B cell (primary cell): ENCODE results near the gene PCDHA13. TPM values are rescaled to one million over a fixed set of nuclear protein-coding genes. Genes with fewer than 3 reads are reported as not detected.

ENCODE experiments used
- ATAC-seq: fragments of 200-7000 bp; cut with Tn5 transposase; one replicate; pipeline ENCODE4 v1.10.0; 2021; ENCODE audit warnings: low read depth, mild to moderate bottlenecking, moderate number of reproducible peaks, moderate library complexity
- CTCF ChIA-PET: fragments of 350-600 bp; sonication (Branson Sonifier 250); formaldehyde crosslinking; loops from one replicate; lab custom pipeline; 2021; ENCODE audit warnings: antibody characterized with exemption, inconsistent platforms; lab: Charles Lee
- POLR2A ChIA-PET: fragments of 350-600 bp; sonication (Branson Sonifier 250); formaldehyde crosslinking; loops from one replicate; lab custom pipeline; 2021; ENCODE audit warnings: antibody characterized with exemption; lab: Charles Lee
- DNase-seq: peaks from one replicate; pipeline ENCODE4 v3.0.0; 2013
- H2AFZ ChIP-seq: 2 replicates; pipeline ENCODE4 v1.6.1; 2012; ENCODE audit warnings: mild to moderate bottlenecking, low read depth, low read length; ENCODE audit not compliant: insufficient read depth, poor library complexity, severe bottlenecking
- H3K27ac ChIP-seq, 2 donors: 1 replicate in 1 of 2; 2 replicates in 1 of 2; pipeline ENCODE4 v1.5.1; 2012 to 2013; ENCODE audit warnings: low read length in 2 of 2, mild to moderate bottlenecking in 2 of 2, moderate library complexity in 1 of 2
- H3K27me3 ChIP-seq, 4 experiments: fragments of 200-600 bp in 1 of 4; sonication (generic) in 1 of 4; replicated peaks in 1 of 4; 1 replicate in 2 of 4; 2 replicates in 2 of 4; pipeline versions ENCODE4 v1.6.1 to v1.7.0; 2013 to 2016; ENCODE audit warnings: low read length in 3 of 4, mild to moderate bottlenecking in 2 of 4, mixed read lengths in 1 of 4, moderate library complexity in 1 of 4; ENCODE audit not compliant: insufficient read depth in 4 of 4, control insufficient read depth in 3 of 4; ENCODE audit errors: control extremely low read depth in 1 of 4
- H3K36me3 ChIP-seq, 2 experiments: replicated peaks in 1 of 2; 1 replicate in 1 of 2; 2 replicates in 1 of 2; pipeline versions ENCODE4 v1.6.1 to v1.7.1; 2013; ENCODE audit warnings: low read length in 1 of 2; ENCODE audit not compliant: insufficient read depth in 2 of 2, control insufficient read depth in 1 of 2; ENCODE audit errors: control extremely low read depth in 1 of 2, extremely low read depth in 1 of 2
- H3K4me1 ChIP-seq, 2 donors: fragments of 200-600 bp in 1 of 2; sonication (generic) in 1 of 2; 1 replicate in 1 of 2; 2 replicates in 1 of 2; pipeline versions ENCODE4 v1.5.1 to v1.6.1; 2013 to 2017; ENCODE audit warnings: low read length in 2 of 2; ENCODE audit not compliant: control insufficient read depth in 2 of 2, insufficient read depth in 2 of 2
- H3K4me2 ChIP-seq: replicated peaks from 2 replicates; pipeline ENCODE3; 2012; ENCODE audit warnings: mild to moderate bottlenecking, low read depth, low read length; ENCODE audit not compliant: poor library complexity, severe bottlenecking
- H3K4me3 ChIP-seq, 5 experiments: fragments of 200-600 bp in 1 of 5; sonication (generic) in 1 of 5; 1 replicate in 3 of 5; 2 replicates in 2 of 5; pipeline versions ENCODE4 v1.5.1 to v1.7.0; 2011 to 2016; ENCODE audit warnings: low read length in 4 of 5, mild to moderate bottlenecking in 4 of 5, low read depth in 2 of 5, control low read depth in 1 of 5, moderate library complexity in 1 of 5; ENCODE audit not compliant: insufficient read depth in 1 of 5; ENCODE audit errors: control extremely low read depth in 1 of 5, extremely low read depth in 1 of 5
- H3K79me2 ChIP-seq: fragments of 200-600 bp; sonication (generic); one replicate; pipeline ENCODE4 v1.6.0; 2016; ENCODE audit warnings: low read length; ENCODE audit not compliant: control insufficient read depth, insufficient read depth
- H3K9ac ChIP-seq: fragments of 200-600 bp; sonication (generic); 2 replicates; pipeline ENCODE4 v1.6.1; 2017; ENCODE audit warnings: mild to moderate bottlenecking, low read length, moderate library complexity
- H3K9me3 ChIP-seq, 3 donors: one replicate each; pipeline versions ENCODE4 v1.6.1 to v1.7.1; 2013; ENCODE audit warnings: low read length in 2 of 3; ENCODE audit not compliant: control insufficient read depth in 2 of 3, insufficient read depth in 1 of 3; ENCODE audit errors: control extremely low read depth in 1 of 3
- H4K20me1 ChIP-seq: 2 replicates; pipeline ENCODE4 v1.6.0; 2012; ENCODE audit warnings: mild to moderate bottlenecking, low read length; ENCODE audit not compliant: insufficient read depth, control insufficient read depth, poor library complexity, severe bottlenecking
- H3K27ac Mint-ChIP-seq: one replicate; pipeline ENCODE4 v1.8.0; 2021; ENCODE audit warnings: mixed read lengths
- H3K27me3 Mint-ChIP-seq: one replicate; pipeline ENCODE4 v1.8.0; 2021; ENCODE audit warnings: mixed read lengths
- H3K4me1 Mint-ChIP-seq: one replicate; pipeline ENCODE4 v1.8.0; 2021; ENCODE audit warnings: mixed read lengths
- H3K4me3 Mint-ChIP-seq: one replicate; pipeline ENCODE4 v1.8.0; 2021; ENCODE audit warnings: mixed read lengths
- H3K9me3 Mint-ChIP-seq: one replicate; pipeline ENCODE4 v1.8.0; 2022; ENCODE audit warnings: mixed read lengths; ENCODE audit not compliant: insufficient read depth
- EZH2 ChIP-seq: IDR thresholded peaks from 2 replicates; pipeline ENCODE4 v1.6.1; 2012; ENCODE audit warnings: borderline replicate concordance, low read depth, mild to moderate bottlenecking, moderate library complexity, low read length; ENCODE audit not compliant: insufficient read depth, poor library complexity, severe bottlenecking
- WGBS: methylation state at CpG from one replicate; pipeline ENCODE4 v1.1.5; 2013; ENCODE audit warnings: missing lambda C conversion rate; ENCODE audit not compliant: insufficient coverage; 5-methylcytosine and 5-hydroxymethylcytosine counted together
- intact Hi-C: fragments of 100-400 bp; cut with micrococcal nuclease; formaldehyde crosslinking; loops from one replicate; pipeline ENCODE4 v1.10.0; 2022
- polyA plus RNA-seq: library from polyadenylated mRNA; depleted of rRNA; stranded (reverse); fragments of >200 nt; gene quantifications from 2 replicates; pipeline ENCODE4 v1.2.3, GENCODE V29; 2012
- total RNA-seq, 2 donors: library from RNA; stranded (reverse); fragments of 120-200 nt in 1 of 2; gene quantifications; 1 replicate in 1 of 2; 2 replicates in 1 of 2; pipeline versions ENCODE4 v1.2.3 to v1.2.4, GENCODE V29; 2013 to 2022
- TF ChIP-seq, protein P1 (sequence below): fragments of 200-600 bp; IDR thresholded peaks from one replicate; pipeline ENCODE4 v1.8.0; 2022; ENCODE audit warnings: antibody characterized with exemption, mild to moderate bottlenecking

Gene PCDHA13
- total and polyA plus RNA-seq, 2 donors (not counting 1 experiment from before 2014, with no cell fraction given), result not detected

DNA sequence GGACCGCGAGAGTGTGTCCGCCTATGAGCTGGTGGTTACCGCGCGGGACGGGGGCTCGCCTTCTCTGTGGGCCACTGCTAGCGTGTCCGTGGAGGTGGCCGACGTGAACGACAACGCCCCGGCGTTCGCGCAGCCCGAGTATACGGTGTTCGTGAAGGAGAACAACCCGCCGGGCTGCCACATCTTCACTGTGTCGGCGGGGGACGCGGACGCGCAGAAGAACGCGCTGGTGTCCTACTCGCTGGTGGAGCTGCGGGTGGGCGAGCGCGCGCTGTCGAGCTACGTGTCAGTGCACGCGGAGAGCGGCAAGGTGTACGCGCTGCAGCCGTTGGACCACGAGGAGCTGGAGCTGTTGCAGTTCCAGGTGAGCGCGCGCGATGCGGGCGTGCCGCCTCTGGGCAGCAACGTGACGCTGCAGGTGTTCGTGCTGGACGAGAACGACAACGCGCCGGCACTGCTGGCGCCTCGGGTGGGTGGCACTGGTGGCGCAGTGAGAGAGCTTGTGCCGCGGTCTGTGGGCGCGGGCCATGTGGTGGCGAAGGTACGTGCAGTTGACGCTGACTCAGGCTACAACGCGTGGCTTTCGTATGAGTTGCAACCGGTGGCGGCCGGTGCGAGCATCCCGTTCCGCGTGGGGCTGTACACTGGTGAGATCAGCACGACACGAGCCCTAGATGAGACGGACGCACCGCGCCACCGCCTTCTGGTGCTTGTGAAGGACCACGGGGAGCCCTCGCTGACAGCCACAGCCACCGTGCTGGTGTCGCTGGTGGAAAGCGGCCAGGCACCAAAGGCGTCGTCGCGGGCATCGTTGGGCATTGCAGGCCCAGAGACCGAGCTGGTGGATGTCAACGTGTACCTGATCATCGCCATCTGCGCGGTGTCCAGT is 46.1 kb upstream of the PCDHA13 start:
- DNase-seq, result no peak
- H3K27me3 Mint-ChIP-seq, result peaks cover 26% of the 10 kb centered on the region

More for the DNA sequence above, 46.1 kb upstream of the PCDHA13 start:
- no peaks in the 10 kb centered on the region for H3K79me2 ChIP-seq
- H3K4me2 ChIP-seq, result no peak overlapping the region
- no peaks in the 10 kb centered on the region for H3K36me3 ChIP-seq
- no peaks in the 10 kb centered on the region for H3K4me1 ChIP-seq
- H3K4me1 Mint-ChIP-seq, result no peaks in the 10 kb centered on the region
- no peak overlapping the region for H3K9ac ChIP-seq
- CTCF ChIA-PET, result no interaction called here
- intact Hi-C loops, result no loop called here
- peaks cover 0 to 10% (median 5%) of the 10 kb centered on the region in 4 experiments for H3K27me3 ChIP-seq
- peaks cover 3% of the 10 kb centered on the region for H3K9me3 Mint-ChIP-seq
- H3K4me3 ChIP-seq, result no peak overlapping the region
- H3K9me3 ChIP-seq, result peaks cover 0 to 21% (median 11%) of the 10 kb centered on the region in 3 donors
- no peak overlapping the region for H3K27ac ChIP-seq
- no peak overlapping the region for H2AFZ ChIP-seq
- POLR2A ChIA-PET, result no interaction called here
- ATAC-seq, result no peak
- H3K27ac Mint-ChIP-seq, result no peak overlapping the region
- WGBS, result 60% methylated on average over 103 of the region's 103 CpGs
- no peak overlapping the region for H3K4me3 Mint-ChIP-seq
- TF ChIP-seq, protein P1, sequence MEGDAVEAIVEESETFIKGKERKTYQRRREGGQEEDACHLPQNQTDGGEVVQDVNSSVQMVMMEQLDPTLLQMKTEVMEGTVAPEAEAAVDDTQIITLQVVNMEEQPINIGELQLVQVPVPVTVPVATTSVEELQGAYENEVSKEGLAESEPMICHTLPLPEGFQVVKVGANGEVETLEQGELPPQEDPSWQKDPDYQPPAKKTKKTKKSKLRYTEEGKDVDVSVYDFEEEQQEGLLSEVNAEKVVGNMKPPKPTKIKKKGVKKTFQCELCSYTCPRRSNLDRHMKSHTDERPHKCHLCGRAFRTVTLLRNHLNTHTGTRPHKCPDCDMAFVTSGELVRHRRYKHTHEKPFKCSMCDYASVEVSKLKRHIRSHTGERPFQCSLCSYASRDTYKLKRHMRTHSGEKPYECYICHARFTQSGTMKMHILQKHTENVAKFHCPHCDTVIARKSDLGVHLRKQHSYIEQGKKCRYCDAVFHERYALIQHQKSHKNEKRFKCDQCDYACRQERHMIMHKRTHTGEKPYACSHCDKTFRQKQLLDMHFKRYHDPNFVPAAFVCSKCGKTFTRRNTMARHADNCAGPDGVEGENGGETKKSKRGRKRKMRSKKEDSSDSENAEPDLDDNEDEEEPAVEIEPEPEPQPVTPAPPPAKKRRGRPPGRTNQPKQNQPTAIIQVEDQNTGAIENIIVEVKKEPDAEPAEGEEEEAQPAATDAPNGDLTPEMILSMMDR, result no peak
- no peak for TF ChIP-seq EZH2
- no peaks in the 10 kb centered on the region for H4K20me1 ChIP-seq
